ENCODE measurements around the gene LIMS1. TPM values are rescaled to one million over a fixed set of nuclear protein-coding genes. Genes with fewer than 3 reads are reported as not detected.

The LIMS1 gene
- polyA plus RNA-seq, 3 donors = 44.0 to 130 (median 124) TPM

DNA sequence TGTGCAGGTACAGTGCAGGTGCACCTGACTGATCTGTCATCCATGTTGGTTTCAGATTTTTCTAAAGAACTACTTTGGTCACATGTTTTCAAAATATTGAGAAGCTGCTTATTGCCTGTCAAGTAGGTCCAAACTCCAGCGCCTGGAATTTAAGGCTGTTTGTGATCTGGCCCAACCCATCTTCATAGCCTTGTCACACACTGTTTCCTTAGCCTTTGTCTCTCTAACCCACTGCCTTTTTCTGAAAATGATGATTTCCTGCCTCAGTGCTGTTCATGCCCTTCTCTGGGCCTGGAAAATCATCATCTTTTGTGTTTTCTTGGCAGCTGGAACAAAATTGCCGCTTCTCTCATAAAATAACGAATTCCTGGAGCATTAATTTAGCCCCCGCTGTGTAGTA, 7.2 kb downstream of the LIMS1 start:
- no peak for DNase-seq
- Histone ChIP-seq H3K27ac (ENCODE audit: low read depth in 1 of 2, low read length in 2 of 2) (no peak overlapping the region), H3K9me3 (replicated peaks in 1 of 2; ENCODE audit: control insufficient read depth in 1 of 2, insufficient read depth in 1 of 2, low read length in 2 of 2) (no peaks in the 10 kb centered on the region), H3K4me1 (ENCODE audit: control insufficient read depth in 1 of 2, insufficient read depth in 2 of 2, low read length in 2 of 2) (peaks cover 0 to 2% of the 10 kb centered on the region in 2 donors), H3K4me3 (replicated peaks in 1 of 3; ENCODE audit: low read depth in 2 of 3, low read length in 3 of 3) (no peak overlapping the region), H3K79me2 (ENCODE audit: insufficient read depth, low read length) (peaks cover 85% of the 10 kb centered on the region), H3K27me3 (ENCODE audit: control insufficient read depth in 2 of 2, insufficient read depth in 2 of 2, low read length in 2 of 2) (no peaks in the 10 kb centered on the region), H3K36me3 (replicated peaks in 1 of 2; ENCODE audit: control insufficient read depth in 1 of 2, insufficient read depth in 2 of 2, low read length in 2 of 2) (no peaks in the 10 kb centered on the region), H3K9ac (ENCODE audit: insufficient read depth, low read length, poor library complexity, severe bottlenecking) (no peak overlapping the region), H3K4me2 (replicated peaks; ENCODE audit: extremely low read depth, low read length, poor library complexity, severe bottlenecking) (no peak overlapping the region), H4K20me1 (ENCODE audit: insufficient read depth, low read length) (peaks cover 27% of the 10 kb centered on the region), H2AFZ (ENCODE audit: insufficient read depth, low read depth, low read length, poor library complexity, severe bottlenecking) (no peak overlapping the region)
- Mint-ChIP-seq H3K4me1 (peaks cover 11% of the 10 kb centered on the region), H3K4me3 (no peak overlapping the region), H3K36me3 (peaks cover 11 to 20% of the 10 kb centered on the region in 2 donors), H3K27ac (peak overlapping the region in 1 of 7 donors; percentile 30), H3K9me3 (no peaks in the 10 kb centered on the region), H3K27me3 (ENCODE audit: low read depth in 3 of 3) (peaks cover 0 to 1% (median 1%) of the 10 kb centered on the region in 3 donors)
- TF ChIP-seq, protein P1, sequence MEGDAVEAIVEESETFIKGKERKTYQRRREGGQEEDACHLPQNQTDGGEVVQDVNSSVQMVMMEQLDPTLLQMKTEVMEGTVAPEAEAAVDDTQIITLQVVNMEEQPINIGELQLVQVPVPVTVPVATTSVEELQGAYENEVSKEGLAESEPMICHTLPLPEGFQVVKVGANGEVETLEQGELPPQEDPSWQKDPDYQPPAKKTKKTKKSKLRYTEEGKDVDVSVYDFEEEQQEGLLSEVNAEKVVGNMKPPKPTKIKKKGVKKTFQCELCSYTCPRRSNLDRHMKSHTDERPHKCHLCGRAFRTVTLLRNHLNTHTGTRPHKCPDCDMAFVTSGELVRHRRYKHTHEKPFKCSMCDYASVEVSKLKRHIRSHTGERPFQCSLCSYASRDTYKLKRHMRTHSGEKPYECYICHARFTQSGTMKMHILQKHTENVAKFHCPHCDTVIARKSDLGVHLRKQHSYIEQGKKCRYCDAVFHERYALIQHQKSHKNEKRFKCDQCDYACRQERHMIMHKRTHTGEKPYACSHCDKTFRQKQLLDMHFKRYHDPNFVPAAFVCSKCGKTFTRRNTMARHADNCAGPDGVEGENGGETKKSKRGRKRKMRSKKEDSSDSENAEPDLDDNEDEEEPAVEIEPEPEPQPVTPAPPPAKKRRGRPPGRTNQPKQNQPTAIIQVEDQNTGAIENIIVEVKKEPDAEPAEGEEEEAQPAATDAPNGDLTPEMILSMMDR (IDR thresholded peaks at IDR 0.05) = no peak
- intact Hi-C loops (cut with micrococcal nuclease) = no loop called here
- 88% methylated on average over 3 of the region's 4 CpGs for WGBS (ENCODE audit: insufficient coverage)

GRCh38 chr2:108542071-108542470, 7.8 kb downstream of the LIMS1 start:
- intact Hi-C loops (cut with micrococcal nuclease) = no loop called here
- Histone ChIP-seq H4K20me1 (ENCODE audit: insufficient read depth, low read length) (peaks cover 21% of the 10 kb centered on the region), H3K27ac (ENCODE audit: low read depth in 1 of 2, low read length in 2 of 2) (no peak overlapping the region), H3K36me3 (replicated peaks in 1 of 2; ENCODE audit: control insufficient read depth in 1 of 2, insufficient read depth in 2 of 2, low read length in 2 of 2) (no peaks in the 10 kb centered on the region), H3K27me3 (ENCODE audit: control insufficient read depth in 2 of 2, insufficient read depth in 2 of 2, low read length in 2 of 2) (no peaks in the 10 kb centered on the region), H2AFZ (ENCODE audit: insufficient read depth, low read depth, low read length, poor library complexity, severe bottlenecking) (no peak overlapping the region), H3K4me3 (replicated peaks in 1 of 3; ENCODE audit: low read depth in 2 of 3, low read length in 3 of 3) (no peak overlapping the region), H3K4me1 (ENCODE audit: control insufficient read depth in 1 of 2, insufficient read depth in 2 of 2, low read length in 2 of 2) (no peaks in the 10 kb centered on the region), H3K79me2 (ENCODE audit: insufficient read depth, low read length) (peaks cover 83% of the 10 kb centered on the region), H3K4me2 (replicated peaks; ENCODE audit: extremely low read depth, low read length, poor library complexity, severe bottlenecking) (no peak overlapping the region), H3K9me3 (replicated peaks in 1 of 2; ENCODE audit: control insufficient read depth in 1 of 2, insufficient read depth in 1 of 2, low read length in 2 of 2) (no peaks in the 10 kb centered on the region), H3K9ac (ENCODE audit: insufficient read depth, low read length, poor library complexity, severe bottlenecking) (no peak overlapping the region)
- TF ChIP-seq, protein P1 (IDR thresholded peaks at IDR 0.05) = no peak
- no CpG with 5 or more reads among the region's 4 CpGs for WGBS (ENCODE audit: insufficient coverage)
- H3K9me3 Mint-ChIP-seq = no peaks in the 10 kb centered on the region
- H3K4me1 Mint-ChIP-seq = peaks cover 6% of the 10 kb centered on the region
- H3K27ac Mint-ChIP-seq = no peak overlapping the region
- no peak overlapping the region for H3K4me3 Mint-ChIP-seq
- DNase-seq = no peak
- H3K36me3 Mint-ChIP-seq = peaks cover 11 to 23% of the 10 kb centered on the region in 2 donors
- peaks cover 0 to 1% (median 1%) of the 10 kb centered on the region in 3 donors for H3K27me3 Mint-ChIP-seq (ENCODE audit: low read depth in 3 of 3)

Measured in CD14-positive monocyte (primary cell).